ENCODE measurements around the gene CLTB.

The CLTB gene

DNA sequence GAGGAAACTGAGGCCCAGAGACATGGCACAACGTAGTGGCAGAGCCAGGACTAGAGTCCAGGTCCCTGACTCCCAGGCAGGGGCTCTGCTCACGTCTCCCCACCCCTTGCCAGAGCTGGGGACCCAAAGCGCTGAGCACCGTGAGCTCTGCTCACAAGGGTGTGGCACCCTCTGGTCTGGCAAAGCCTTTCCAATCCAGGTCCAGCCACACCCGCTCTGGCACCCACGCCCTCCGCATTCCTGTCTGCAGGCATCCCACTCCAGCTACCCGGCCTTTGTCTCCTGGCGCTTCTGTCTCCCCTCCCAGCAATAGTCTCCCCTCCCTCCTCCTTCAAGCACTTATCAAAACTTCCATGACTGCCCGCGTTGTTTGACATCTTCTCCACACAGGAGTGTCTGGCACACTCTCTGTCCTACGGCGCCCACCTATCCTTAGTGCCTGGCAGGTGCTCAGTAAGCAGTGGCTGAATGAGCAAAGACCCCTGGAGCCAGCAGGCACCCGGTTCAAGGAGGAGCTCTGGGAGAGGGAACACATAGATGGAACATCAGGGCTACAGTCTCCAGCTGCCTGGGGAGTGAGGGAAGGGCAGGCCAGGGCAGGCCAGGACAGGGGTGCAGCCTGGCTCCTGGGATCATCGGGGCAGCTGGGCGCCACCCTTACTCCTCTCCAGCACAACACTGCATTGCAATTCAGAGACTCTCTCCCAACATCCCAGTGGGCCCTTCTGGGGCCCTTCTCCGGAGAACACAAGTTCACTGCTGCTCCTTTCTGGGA, 15.8 kb downstream of the CLTB start:
- no peak overlapping the region for H3K9ac ChIP-seq (ENCODE audit: insufficient read length, low read depth)
- H3K4me1 ChIP-seq (ENCODE audit: insufficient read depth, insufficient read length), result no peaks in the 10 kb centered on the region
- H3K27me3 ChIP-seq (ENCODE audit: insufficient read depth, insufficient read length), result no peaks in the 10 kb centered on the region
- DNase-seq (ENCODE audit: low read depth, low spot score), result no peak
- H3K36me3 ChIP-seq (ENCODE audit: insufficient read depth, insufficient read length, low read length), result peaks cover 9% of the 10 kb centered on the region
- H3K4me3 ChIP-seq (ENCODE audit: insufficient read length, low read depth), result no peak overlapping the region
- TF ChIP-seq ZNF274 (IDR thresholded peaks at IDR 0.05; ENCODE audit: low read depth, low read length) (no peak), SUZ12 (IDR thresholded peaks at IDR 0.05; ENCODE audit: extremely low read depth, insufficient read depth, insufficient read length) (no peak), YY1 (IDR thresholded peaks at IDR 0.05; ENCODE audit: insufficient read depth, insufficient read length) (no peak)
- H3K9me3 ChIP-seq (ENCODE audit: insufficient read depth, low read length), result no peaks in the 10 kb centered on the region

- Histone ChIP-seq H3K9ac (ENCODE audit: insufficient read length, low read depth) (no peak overlapping the region), H3K4me3 (ENCODE audit: insufficient read length, low read depth) (no peak overlapping the region), H3K27me3 (ENCODE audit: insufficient read depth, insufficient read length) (no peaks in the 10 kb centered on the region), H3K36me3 (ENCODE audit: insufficient read depth, insufficient read length, low read length) (peaks cover 26% of the 10 kb centered on the region), H3K9me3 (ENCODE audit: insufficient read depth, low read length) (no peaks in the 10 kb centered on the region), H3K4me1 (ENCODE audit: insufficient read depth, insufficient read length) (no peaks in the 10 kb centered on the region)
- no peak for DNase-seq (ENCODE audit: low read depth, low spot score)
- TF ChIP-seq YY1 (IDR thresholded peaks at IDR 0.05; ENCODE audit: insufficient read depth, insufficient read length) (no peak), ZNF274 (IDR thresholded peaks at IDR 0.05; ENCODE audit: low read depth, low read length) (no peak), SUZ12 (IDR thresholded peaks at IDR 0.05; ENCODE audit: extremely low read depth, insufficient read depth, insufficient read length) (no peak)
Measured at GRCh38 chr5:176397736-176398420, 18.5 kb downstream of the CLTB start.

DNA sequence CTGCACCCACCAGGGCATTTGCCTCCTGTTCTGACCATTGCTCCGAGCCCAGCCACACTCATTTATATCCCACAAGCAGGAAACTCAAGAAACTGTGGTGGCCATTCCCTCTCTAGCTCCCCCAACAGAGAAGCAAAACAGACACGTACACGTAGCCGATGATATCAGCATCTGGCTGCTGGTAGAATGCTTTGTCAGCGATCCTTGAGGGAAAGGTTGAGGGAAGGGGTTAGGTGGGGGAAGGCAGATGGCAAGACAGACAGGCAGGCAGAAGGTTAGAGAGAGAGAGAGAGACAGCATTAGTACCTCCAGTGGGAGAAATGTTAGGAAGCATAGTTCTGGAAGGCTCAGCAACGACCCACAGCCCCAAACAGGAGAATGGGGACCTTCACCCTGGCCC, 20.0 kb downstream of the CLTB start:
- DNase-seq (ENCODE audit: low read depth, low spot score), result no peak
- Histone ChIP-seq H3K4me1 (ENCODE audit: insufficient read depth, insufficient read length) (no peaks in the 10 kb centered on the region), H3K27me3 (ENCODE audit: insufficient read depth, insufficient read length) (no peaks in the 10 kb centered on the region), H3K4me3 (ENCODE audit: insufficient read length, low read depth) (no peak overlapping the region), H3K9me3 (ENCODE audit: insufficient read depth, low read length) (no peaks in the 10 kb centered on the region), H3K9ac (ENCODE audit: insufficient read length, low read depth) (no peak overlapping the region), H3K36me3 (ENCODE audit: insufficient read depth, insufficient read length, low read length) (peaks cover 40% of the 10 kb centered on the region)
- TF ChIP-seq YY1 (IDR thresholded peaks at IDR 0.05; ENCODE audit: insufficient read depth, insufficient read length) (no peak), ZNF274 (IDR thresholded peaks at IDR 0.05; ENCODE audit: low read depth, low read length) (no peak), SUZ12 (IDR thresholded peaks at IDR 0.05; ENCODE audit: extremely low read depth, insufficient read depth, insufficient read length) (no peak)

- TF ChIP-seq ZNF274 (IDR thresholded peaks at IDR 0.05; ENCODE audit: low read depth, low read length) (no peak), YY1 (IDR thresholded peaks at IDR 0.05; ENCODE audit: insufficient read depth, insufficient read length) (no peak), SUZ12 (IDR thresholded peaks at IDR 0.05; ENCODE audit: extremely low read depth, insufficient read depth, insufficient read length) (no peak)
- no peaks in the 10 kb centered on the region for H3K27me3 ChIP-seq (ENCODE audit: insufficient read depth, insufficient read length)
- no peaks in the 10 kb centered on the region for H3K9me3 ChIP-seq (ENCODE audit: insufficient read depth, low read length)
- H3K4me3 ChIP-seq (ENCODE audit: insufficient read length, low read depth), result no peak overlapping the region
- no peak overlapping the region for H3K9ac ChIP-seq (ENCODE audit: insufficient read length, low read depth)
- H3K36me3 ChIP-seq (ENCODE audit: insufficient read depth, insufficient read length, low read length), result peaks cover 48% of the 10 kb centered on the region
- no peak for DNase-seq (ENCODE audit: low read depth, low spot score)
- H3K4me1 ChIP-seq (ENCODE audit: insufficient read depth, insufficient read length), result no peaks in the 10 kb centered on the region
Measured at GRCh38 chr5:176394881-176395675, 21.3 kb downstream of the CLTB start.

DNA sequence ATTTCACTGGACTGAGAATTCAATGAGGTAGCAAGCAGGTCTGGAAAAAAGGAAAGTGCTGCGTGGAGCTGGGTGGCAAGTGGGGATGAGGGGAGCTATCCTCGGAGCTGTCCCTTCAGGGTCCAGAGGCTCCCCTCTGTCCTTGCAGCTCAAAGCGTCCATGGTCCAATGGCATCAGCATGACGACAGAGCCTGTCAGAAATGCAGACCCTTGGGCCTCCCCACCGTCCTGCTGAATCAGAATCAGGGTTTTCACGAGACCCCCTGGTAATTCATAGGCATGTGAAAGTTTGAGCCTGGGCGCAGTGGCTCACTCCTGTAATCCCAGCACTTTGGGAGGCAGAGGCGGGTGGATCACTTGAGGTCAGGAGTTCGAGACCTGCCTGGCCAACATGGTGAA, 22.2 kb downstream of the CLTB start:
- Histone ChIP-seq H3K9me3 (ENCODE audit: insufficient read depth, low read length) (no peaks in the 10 kb centered on the region), H3K4me1 (ENCODE audit: insufficient read depth, insufficient read length) (no peaks in the 10 kb centered on the region), H3K4me3 (ENCODE audit: insufficient read length, low read depth) (no peak overlapping the region), H3K9ac (ENCODE audit: insufficient read length, low read depth) (no peak overlapping the region), H3K36me3 (ENCODE audit: insufficient read depth, insufficient read length, low read length) (peaks cover 48% of the 10 kb centered on the region), H3K27me3 (ENCODE audit: insufficient read depth, insufficient read length) (no peaks in the 10 kb centered on the region)
- TF ChIP-seq SUZ12 (IDR thresholded peaks at IDR 0.05; ENCODE audit: extremely low read depth, insufficient read depth, insufficient read length) (no peak), YY1 (IDR thresholded peaks at IDR 0.05; ENCODE audit: insufficient read depth, insufficient read length) (no peak), ZNF274 (IDR thresholded peaks at IDR 0.05; ENCODE audit: low read depth, low read length) (no peak)
- DNase-seq (ENCODE audit: low read depth, low spot score), result no peak

- Histone ChIP-seq H3K9me3 (ENCODE audit: insufficient read depth, low read length) (no peaks in the 10 kb centered on the region), H3K36me3 (ENCODE audit: insufficient read depth, insufficient read length, low read length) (peaks cover 48% of the 10 kb centered on the region), H3K4me3 (ENCODE audit: insufficient read length, low read depth) (no peak overlapping the region), H3K4me1 (ENCODE audit: insufficient read depth, insufficient read length) (no peaks in the 10 kb centered on the region), H3K9ac (ENCODE audit: insufficient read length, low read depth) (no peak overlapping the region), H3K27me3 (ENCODE audit: insufficient read depth, insufficient read length) (no peaks in the 10 kb centered on the region)
- no peak for DNase-seq (ENCODE audit: low read depth, low spot score)
- no peak for TF ChIP-seq SUZ12 (IDR thresholded peaks at IDR 0.05; ENCODE audit: extremely low read depth, insufficient read depth, insufficient read length)
- no peak for TF ChIP-seq ZNF274 (IDR thresholded peaks at IDR 0.05; ENCODE audit: low read depth, low read length)
- no peak for TF ChIP-seq YY1 (IDR thresholded peaks at IDR 0.05; ENCODE audit: insufficient read depth, insufficient read length)
Measured at GRCh38 chr5:176392526-176392925, 23.8 kb downstream of the CLTB start.

DNA sequence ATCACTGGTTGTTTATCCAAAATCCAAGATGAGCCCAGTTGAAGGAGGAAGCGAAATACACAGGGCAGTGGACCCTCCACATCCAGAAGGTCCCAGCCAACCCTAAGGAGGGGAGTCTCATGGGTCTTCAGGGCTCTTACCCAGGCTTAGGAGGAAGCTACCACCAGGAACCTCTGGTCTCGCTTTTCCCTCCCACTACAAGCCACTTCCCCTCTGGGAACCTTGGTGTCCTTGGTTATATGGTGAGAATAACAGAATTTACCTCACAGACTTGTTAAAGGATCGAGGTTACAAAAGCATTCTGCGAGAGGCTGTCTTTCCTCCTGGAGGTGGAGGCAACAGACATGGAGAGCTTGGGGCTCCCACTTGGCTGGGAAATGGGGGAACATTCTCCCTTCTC, 24.3 kb downstream of the CLTB start:
- H3K27me3 ChIP-seq (ENCODE audit: insufficient read depth, insufficient read length), result no peaks in the 10 kb centered on the region
- H3K4me1 ChIP-seq (ENCODE audit: insufficient read depth, insufficient read length), result peaks cover 4% of the 10 kb centered on the region
- peaks cover 51% of the 10 kb centered on the region for H3K36me3 ChIP-seq (ENCODE audit: insufficient read depth, insufficient read length, low read length)
- DNase-seq (ENCODE audit: low read depth, low spot score), result no peak
- no peak for TF ChIP-seq ZNF274 (IDR thresholded peaks at IDR 0.05; ENCODE audit: low read depth, low read length)
- no peak for TF ChIP-seq SUZ12 (IDR thresholded peaks at IDR 0.05; ENCODE audit: extremely low read depth, insufficient read depth, insufficient read length)
- TF ChIP-seq YY1 (IDR thresholded peaks at IDR 0.05; ENCODE audit: insufficient read depth, insufficient read length), result no peak
- no peaks in the 10 kb centered on the region for H3K9me3 ChIP-seq (ENCODE audit: insufficient read depth, low read length)
- H3K9ac ChIP-seq (ENCODE audit: insufficient read length, low read depth), result no peak overlapping the region
- H3K4me3 ChIP-seq (ENCODE audit: insufficient read length, low read depth), result no peak overlapping the region

Measured in NT2/D1 (cell line).